Transverse colon (tissue), 4 donors: Measurements from ENCODE around the gene TRPV4. TPM values are rescaled to one million over a fixed set of nuclear protein-coding genes. Genes with fewer than 3 reads are reported as not detected.

ENCODE experiments used
- DNase-seq: peaks from one replicate; pipeline ENCODE4 v3.0.0-alpha.2; 2019
- H3K27ac ChIP-seq, 4 donors: fragments of 200-600 bp; sonication (generic); 2 replicates each; pipeline ENCODE4 v1.5.1; 2016 to 2018; ENCODE audit warnings: inconsistent platforms in 4 of 4
- H3K27me3 ChIP-seq: fragments of 200-600 bp; sonication (generic); 2 replicates; pipeline ENCODE4 v1.5.1; 2017; ENCODE audit warnings: inconsistent platforms
- H3K36me3 ChIP-seq, 4 donors: fragments of 200-600 bp; sonication (generic); 2 replicates each; pipeline ENCODE4 v1.5.1; 2017 to 2019; ENCODE audit warnings: inconsistent platforms in 4 of 4
- H3K4me1 ChIP-seq, 4 donors: fragments of 200-600 bp; sonication (generic); 2 replicates each; pipeline ENCODE4 v1.5.1; 2017 to 2020; ENCODE audit warnings: inconsistent platforms in 4 of 4
- H3K4me3 ChIP-seq, 4 donors: fragments of 200-600 bp; sonication (generic); 1 replicate in 1 of 4; 2 replicates in 3 of 4; pipeline versions ENCODE4 v1.5.1 to v1.6.1; 2017 to 2019; ENCODE audit warnings: inconsistent platforms in 4 of 4
- H3K9me3 ChIP-seq, 2 donors: fragments of 200-600 bp; sonication (generic); 2 replicates each; pipeline ENCODE4 v1.5.1; 2017 to 2019; ENCODE audit warnings: inconsistent platforms in 2 of 2
- EP300 ChIP-seq: sonication (generic); formaldehyde crosslinking; IDR thresholded peaks from one replicate; pipeline ENCODE4 v1.6.1; 2017; ENCODE audit warnings: antibody characterized with exemption, low read depth
- POLR2A ChIP-seq: fragments of 450-650 bp; IDR thresholded peaks from one replicate; pipeline ENCODE4 v1.6.1; 2016; ENCODE audit warnings: antibody characterized with exemption, mild to moderate bottlenecking, moderate library complexity
- POLR2AphosphoS5 ChIP-seq, 3 donors: sonication (generic); formaldehyde crosslinking; IDR thresholded peaks; one replicate each; pipeline ENCODE4 v1.6.1; 2016; ENCODE audit warnings: antibody characterized with exemption in 3 of 3
- WGBS, 2 donors: methylation state at CpG; one replicate each; pipeline ENCODE4 v1.1.5; 2018; ENCODE audit warnings: low coverage in 1 of 2; 5-methylcytosine and 5-hydroxymethylcytosine counted together
- in situ Hi-C, 4 donors: fragments of 200-750 bp; cut with MboI; loops; one replicate each; pipeline versions ENCODE4 v1.15.0 to v1.15.1; 2017; ENCODE audit warnings: low sequenced_read_pairs in 3 of 4, low pct_ligation_motif_present in 1 of 4, low pct_unique_long_range_greater_than_20kb in 1 of 4
- intact Hi-C: fragments of 100-400 bp; cut with DNase I; formaldehyde crosslinking; loops from one replicate; pipeline ENCODE4 v1.15.1; 2023; ENCODE audit warnings: low total_unique reads
- total RNA-seq, 4 donors: library from RNA; depleted of rRNA; stranded (reverse); fragments of >200 nt; gene quantifications; one replicate each; pipeline ENCODE4 v1.1.0, GENCODE V29; 2016
- TF ChIP-seq, protein P1 (sequence below), 5 experiments: fragments of 200-600 bp in 3 of 5; fragments of 450-650 bp in 2 of 5; sonication (generic) in 3 of 5; IDR thresholded peaks; 1 replicate in 2 of 5; 2 replicates in 3 of 5; pipeline ENCODE4 v1.5.1; 2016 to 2017; ENCODE audit warnings: antibody characterized with exemption in 5 of 5, inconsistent platforms in 3 of 5, mild to moderate bottlenecking in 2 of 5, moderate library complexity in 1 of 5

TRPV4 gene
- total RNA-seq, 4 donors from 2014 or later = 0.27 TPM; not detected in 3

DNA sequence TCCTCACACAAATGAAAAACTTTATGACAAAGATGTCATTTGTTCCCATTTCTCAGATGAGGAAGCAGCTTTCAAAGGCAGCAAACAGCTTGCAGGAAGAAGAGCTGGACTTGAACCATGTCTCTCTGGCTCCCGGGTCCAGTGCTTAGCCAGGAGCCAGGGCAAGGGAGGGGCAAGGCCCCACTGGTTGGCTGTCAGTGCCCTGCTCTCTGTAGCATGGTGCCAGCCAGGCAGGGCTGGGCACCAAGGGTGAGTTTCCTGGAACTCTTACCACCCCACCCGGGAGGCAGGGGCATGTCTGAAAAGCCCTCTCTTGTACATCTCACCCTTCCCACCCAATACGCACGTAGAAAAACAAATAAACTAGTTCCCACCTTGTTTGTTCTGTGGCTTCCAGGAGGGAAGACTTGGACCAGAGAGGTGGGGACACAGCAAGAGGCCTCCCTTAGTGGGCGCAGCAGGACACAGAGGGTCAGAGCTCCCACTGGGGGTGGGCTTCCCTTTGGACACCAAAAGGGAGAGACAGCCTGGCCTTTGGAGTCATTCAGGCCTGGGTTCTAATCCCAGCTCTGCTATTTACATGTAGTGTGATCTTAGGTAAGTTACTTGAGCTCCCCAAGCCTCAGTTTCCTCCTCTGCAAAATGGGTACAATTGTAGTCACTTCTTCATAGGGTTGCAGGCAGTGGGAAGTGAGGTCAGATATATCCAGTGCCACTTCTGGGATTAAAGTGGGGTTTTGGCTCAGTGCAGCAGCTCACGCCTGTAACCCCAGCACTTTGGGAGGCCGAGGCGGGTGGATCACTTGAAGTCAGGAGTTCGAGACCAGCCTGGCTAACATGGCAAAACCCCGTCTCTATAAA is 17.2 kb downstream of the TRPV4 start:
- 72 to 90% methylated on average over 2 to 10 of the region's 10 CpGs for WGBS, 2 donors
- TF ChIP-seq POLR2AphosphoS5 (IDR thresholded peaks at IDR 0.05) (no peak), EP300 (no peak), POLR2A (no peak)
- TF ChIP-seq, protein P1, sequence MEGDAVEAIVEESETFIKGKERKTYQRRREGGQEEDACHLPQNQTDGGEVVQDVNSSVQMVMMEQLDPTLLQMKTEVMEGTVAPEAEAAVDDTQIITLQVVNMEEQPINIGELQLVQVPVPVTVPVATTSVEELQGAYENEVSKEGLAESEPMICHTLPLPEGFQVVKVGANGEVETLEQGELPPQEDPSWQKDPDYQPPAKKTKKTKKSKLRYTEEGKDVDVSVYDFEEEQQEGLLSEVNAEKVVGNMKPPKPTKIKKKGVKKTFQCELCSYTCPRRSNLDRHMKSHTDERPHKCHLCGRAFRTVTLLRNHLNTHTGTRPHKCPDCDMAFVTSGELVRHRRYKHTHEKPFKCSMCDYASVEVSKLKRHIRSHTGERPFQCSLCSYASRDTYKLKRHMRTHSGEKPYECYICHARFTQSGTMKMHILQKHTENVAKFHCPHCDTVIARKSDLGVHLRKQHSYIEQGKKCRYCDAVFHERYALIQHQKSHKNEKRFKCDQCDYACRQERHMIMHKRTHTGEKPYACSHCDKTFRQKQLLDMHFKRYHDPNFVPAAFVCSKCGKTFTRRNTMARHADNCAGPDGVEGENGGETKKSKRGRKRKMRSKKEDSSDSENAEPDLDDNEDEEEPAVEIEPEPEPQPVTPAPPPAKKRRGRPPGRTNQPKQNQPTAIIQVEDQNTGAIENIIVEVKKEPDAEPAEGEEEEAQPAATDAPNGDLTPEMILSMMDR (IDR thresholded peaks at IDR 0.05) = no peak

DNA sequence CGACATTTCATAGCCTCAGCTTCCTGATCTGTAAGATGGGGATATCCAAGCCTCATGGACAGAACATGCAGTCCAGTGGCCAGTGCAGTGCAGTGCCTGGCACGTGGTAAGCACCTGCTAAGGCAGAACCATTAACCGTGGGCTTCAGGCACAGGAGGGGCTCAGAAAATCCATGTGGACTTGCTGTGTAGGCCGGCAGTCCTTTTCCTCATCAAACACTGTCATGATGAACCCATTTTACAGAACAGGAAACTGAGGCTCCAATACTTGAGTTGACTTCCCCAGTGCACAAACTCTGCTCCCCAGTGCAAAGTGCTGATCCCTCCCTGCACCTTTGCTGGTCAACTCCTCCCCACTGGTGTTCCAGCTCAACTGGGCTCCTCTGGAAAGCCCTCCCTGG is 18.0 kb downstream of the TRPV4 start:
- 84% methylated on average over 4 of the region's 4 CpGs; no CpG with 5 or more reads in 1 of the 2 donors for WGBS, 2 donors
- Histone ChIP-seq H3K9me3 (no peaks in the 10 kb centered on the region), H3K27ac (no peak overlapping the region), H3K4me3 (no peak overlapping the region), H3K36me3 (no peaks in the 10 kb centered on the region), H3K27me3 (peaks cover 4% of the 10 kb centered on the region), H3K4me1 (no peaks in the 10 kb centered on the region)
- no peak for DNase-seq
- TF ChIP-seq POLR2A = no peak
- TF ChIP-seq EP300 = no peak
- TF ChIP-seq, protein P1 (IDR thresholded peaks at IDR 0.05) = no peak
- no peak for TF ChIP-seq POLR2AphosphoS5 (IDR thresholded peaks at IDR 0.05)
- intact Hi-C loops = no loop called here
- in situ Hi-C loops = no loop called here

More for the DNA sequence above, 17.2 kb downstream of the TRPV4 start:
- no peaks in the 10 kb centered on the region for H3K9me3 ChIP-seq
- in situ Hi-C loops = no loop called here
- H3K4me3 ChIP-seq = no peak overlapping the region
- no peak overlapping the region for H3K27ac ChIP-seq
- intact Hi-C loops = no loop called here
- H3K27me3 ChIP-seq = peaks cover 4% of the 10 kb centered on the region
- H3K36me3 ChIP-seq = no peaks in the 10 kb centered on the region
- DNase-seq = no peak
- no peaks in the 10 kb centered on the region for H3K4me1 ChIP-seq

DNA sequence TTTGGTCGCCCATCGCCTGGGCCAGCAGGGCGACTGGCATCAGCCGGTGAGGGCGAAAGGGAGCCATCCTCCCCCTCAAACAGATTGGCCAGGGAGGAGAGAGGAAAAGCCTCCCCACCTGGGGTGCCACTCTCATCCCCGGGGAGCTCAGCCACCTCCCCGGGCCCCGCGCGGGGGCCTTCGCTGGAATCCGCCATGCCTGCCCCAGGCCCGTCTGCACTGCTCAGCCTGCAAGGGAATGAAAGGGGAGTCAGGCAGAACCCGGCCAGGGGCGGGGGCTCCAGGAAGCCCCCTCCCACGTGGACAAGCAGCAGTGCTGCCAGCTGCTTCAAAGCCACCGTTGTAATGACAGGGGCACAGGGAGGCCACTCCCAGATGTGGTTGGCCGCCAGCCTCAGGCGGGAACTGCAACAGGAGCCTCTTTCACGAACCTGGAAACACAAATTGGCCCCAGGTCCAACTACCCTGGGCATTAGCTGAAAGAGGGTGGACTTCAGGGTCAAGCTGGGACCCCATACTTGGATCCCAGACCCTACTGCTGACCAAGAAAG is 18.5 kb downstream of the TRPV4 start:
- Histone ChIP-seq H3K36me3 (no peaks in the 10 kb centered on the region), H3K27ac (no peak overlapping the region), H3K27me3 (peaks cover 4% of the 10 kb centered on the region), H3K9me3 (no peaks in the 10 kb centered on the region), H3K4me1 (no peaks in the 10 kb centered on the region), H3K4me3 (no peak overlapping the region)
- in situ Hi-C loops = no loop called here
- TF ChIP-seq, protein P1 (IDR thresholded peaks at IDR 0.05) = no peak
- no peak for TF ChIP-seq EP300
- TF ChIP-seq POLR2AphosphoS5 (IDR thresholded peaks at IDR 0.05) = no peak
- no peak for TF ChIP-seq POLR2A
- intact Hi-C loops = no loop called here
- no peak for DNase-seq
- 69% methylated on average over 12 of the region's 20 CpGs; no CpG with 5 or more reads in 1 of the 2 donors for WGBS, 2 donors

DNA sequence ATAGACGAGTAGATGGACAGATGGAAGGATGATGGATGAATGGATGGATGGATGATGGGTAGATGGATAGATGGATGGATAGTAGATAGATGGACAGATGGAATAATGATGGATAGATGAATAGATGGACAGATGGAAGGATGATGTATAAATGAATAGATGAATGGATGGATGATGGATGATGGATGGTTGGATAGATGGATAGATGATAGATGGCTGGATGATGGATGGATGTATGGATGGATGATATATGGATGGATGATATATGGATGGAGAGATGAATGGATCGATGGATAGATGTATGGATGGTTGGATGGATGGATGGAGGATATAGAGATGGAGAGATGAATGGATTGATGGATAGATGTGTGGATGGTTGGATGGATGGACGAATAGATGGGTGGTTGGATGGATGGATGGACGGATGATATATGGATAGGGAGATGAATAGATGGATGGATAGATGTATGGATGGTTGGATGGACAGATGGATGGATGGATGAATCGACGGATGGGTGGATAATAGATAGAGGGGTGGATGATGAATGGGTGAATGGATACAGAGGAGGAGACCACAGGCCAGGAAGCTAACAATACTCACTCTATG is 19.3 kb downstream of the TRPV4 start:
- WGBS, 2 donors = 74 to 87% methylated on average over 6 of the region's 6 CpGs
- Histone ChIP-seq H3K27me3 (peaks cover 4% of the 10 kb centered on the region), H3K36me3 (no peaks in the 10 kb centered on the region), H3K27ac (no peak overlapping the region), H3K4me1 (no peaks in the 10 kb centered on the region), H3K9me3 (no peaks in the 10 kb centered on the region), H3K4me3 (no peak overlapping the region)
- no peak for DNase-seq
- TF ChIP-seq EP300 = no peak
- TF ChIP-seq, protein P1 (IDR thresholded peaks at IDR 0.05) = no peak
- TF ChIP-seq POLR2A = no peak
- no peak for TF ChIP-seq POLR2AphosphoS5 (IDR thresholded peaks at IDR 0.05)
- in situ Hi-C loops = no loop called here
- intact Hi-C loops = no loop called here
